ENCODE results near the gene CTSZ.

- TF ChIP-seq EP300 (IDR thresholded peaks at IDR 0.05), result no peak
- TF ChIP-seq, protein P1, sequence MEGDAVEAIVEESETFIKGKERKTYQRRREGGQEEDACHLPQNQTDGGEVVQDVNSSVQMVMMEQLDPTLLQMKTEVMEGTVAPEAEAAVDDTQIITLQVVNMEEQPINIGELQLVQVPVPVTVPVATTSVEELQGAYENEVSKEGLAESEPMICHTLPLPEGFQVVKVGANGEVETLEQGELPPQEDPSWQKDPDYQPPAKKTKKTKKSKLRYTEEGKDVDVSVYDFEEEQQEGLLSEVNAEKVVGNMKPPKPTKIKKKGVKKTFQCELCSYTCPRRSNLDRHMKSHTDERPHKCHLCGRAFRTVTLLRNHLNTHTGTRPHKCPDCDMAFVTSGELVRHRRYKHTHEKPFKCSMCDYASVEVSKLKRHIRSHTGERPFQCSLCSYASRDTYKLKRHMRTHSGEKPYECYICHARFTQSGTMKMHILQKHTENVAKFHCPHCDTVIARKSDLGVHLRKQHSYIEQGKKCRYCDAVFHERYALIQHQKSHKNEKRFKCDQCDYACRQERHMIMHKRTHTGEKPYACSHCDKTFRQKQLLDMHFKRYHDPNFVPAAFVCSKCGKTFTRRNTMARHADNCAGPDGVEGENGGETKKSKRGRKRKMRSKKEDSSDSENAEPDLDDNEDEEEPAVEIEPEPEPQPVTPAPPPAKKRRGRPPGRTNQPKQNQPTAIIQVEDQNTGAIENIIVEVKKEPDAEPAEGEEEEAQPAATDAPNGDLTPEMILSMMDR (IDR thresholded peaks at IDR 0.05), result no peak
- TF ChIP-seq POLR2A (IDR thresholded peaks at IDR 0.05), result no peak
Observed at GRCh38 chr20:59016795-59017492, 9.9 kb upstream of the CTSZ start.
